ENCODE data around the gene CTNNBIP1.

GRCh38 chr1:9873992-9874391 lies 36.1 kb downstream of the CTNNBIP1 start:
- TF ChIP-seq POLR2A (IDR thresholded peaks at IDR 0.05; ENCODE audit: low read depth, low read length) (no peak), POLR2AphosphoS5 (IDR thresholded peaks at IDR 0.05; ENCODE audit: low read depth, low read length) (no peak)
